Fibroblast of the aortic adventitia (primary cell): ENCODE results near the gene C10orf120. TPM values are rescaled to one million over a fixed set of nuclear protein-coding genes. Genes with fewer than 3 reads are reported as not detected.

Experiments used
- DNase-seq: peaks from one replicate; pipeline ENCODE4 v3.0.0-alpha.2; 2010; ENCODE audit warnings: low read depth
- H3K4me3 ChIP-seq: 2 replicates; pipeline ENCODE4 v1.5.1; 2011; ENCODE audit warnings: low read depth, mild to moderate bottlenecking, control low read depth, low read length, moderate library complexity
- CTCF ChIP-seq: IDR thresholded peaks from 2 replicates; pipeline ENCODE4 v1.5.1; 2011; ENCODE audit warnings: mild to moderate bottlenecking, low read length, control low read depth, inconsistent platforms; ENCODE audit not compliant: insufficient read depth
- total RNA-seq: library from RNA; depleted of rRNA; stranded (reverse); fragments of >200 nt; gene quantifications from 2 replicates; pipeline ENCODE4 v1.2.3, GENCODE V29; 2012; ENCODE audit warnings: low replicate concordance

C10orf120 gene
- total RNA-seq, 1 donor = not detected

DNA sequence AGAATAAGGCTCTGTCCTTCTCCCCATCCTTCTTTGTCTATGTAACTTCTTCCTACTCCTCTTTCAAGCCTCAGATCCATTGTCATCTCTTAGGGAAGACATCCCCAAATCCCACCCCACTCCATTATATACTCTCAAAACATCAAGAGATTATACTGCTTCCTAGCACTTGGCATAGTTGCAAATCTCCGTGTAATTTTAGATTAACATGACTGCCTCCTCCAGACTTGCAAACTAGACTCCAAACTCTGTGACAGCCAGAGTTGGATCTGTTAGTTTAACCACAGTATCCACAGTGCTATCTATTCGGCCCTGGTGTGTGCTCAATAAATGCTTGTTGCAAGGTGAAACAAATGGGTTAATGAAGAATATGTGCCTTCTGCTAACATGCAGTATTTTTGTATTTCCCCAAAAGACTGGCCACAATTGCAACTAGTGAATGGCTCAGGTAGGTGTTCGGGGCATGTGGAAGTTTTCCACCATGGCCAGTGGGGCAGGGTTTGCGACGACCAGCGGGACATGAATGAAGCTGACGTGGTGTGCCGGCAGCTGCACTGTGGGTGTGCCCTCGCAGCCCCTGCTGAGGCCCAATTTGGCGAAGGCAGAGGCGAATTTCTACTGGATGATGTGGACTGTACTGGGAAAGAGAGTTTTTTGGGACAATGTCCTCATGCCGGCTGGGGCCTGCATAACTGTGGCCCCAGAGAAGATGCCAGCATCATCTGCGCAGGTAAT is 34.5 kb upstream of the C10orf120 start:
- no peak overlapping the region for H3K4me3 ChIP-seq
- DNase-seq = no peak
- TF ChIP-seq CTCF = no peak

DNA sequence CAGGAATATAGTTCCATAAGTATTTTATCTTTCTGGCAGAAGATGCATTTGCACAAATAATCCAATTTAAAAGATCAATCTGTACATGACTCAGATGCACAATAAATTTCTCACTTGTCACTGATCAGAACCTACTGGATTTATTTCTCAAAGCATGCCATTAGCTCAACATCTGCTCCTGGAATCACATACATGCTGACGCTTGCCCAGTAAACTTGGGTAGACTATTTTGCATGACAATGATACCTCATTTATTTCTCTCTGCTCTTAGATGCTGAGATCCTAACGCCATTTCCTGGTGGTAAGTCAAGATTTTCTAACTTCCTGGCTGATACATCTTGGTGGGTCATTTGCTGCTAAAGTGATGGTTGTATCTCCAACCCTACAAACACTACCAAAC is 33.8 kb upstream of the C10orf120 start:
- no peak overlapping the region for H3K4me3 ChIP-seq
- DNase-seq = no peak
- no peak for TF ChIP-seq CTCF

GRCh38 chr10:122730238-122730637 is 30.6 kb upstream of the C10orf120 start:
- no peak for TF ChIP-seq CTCF
- DNase-seq = no peak
- no peak overlapping the region for H3K4me3 ChIP-seq

DNA sequence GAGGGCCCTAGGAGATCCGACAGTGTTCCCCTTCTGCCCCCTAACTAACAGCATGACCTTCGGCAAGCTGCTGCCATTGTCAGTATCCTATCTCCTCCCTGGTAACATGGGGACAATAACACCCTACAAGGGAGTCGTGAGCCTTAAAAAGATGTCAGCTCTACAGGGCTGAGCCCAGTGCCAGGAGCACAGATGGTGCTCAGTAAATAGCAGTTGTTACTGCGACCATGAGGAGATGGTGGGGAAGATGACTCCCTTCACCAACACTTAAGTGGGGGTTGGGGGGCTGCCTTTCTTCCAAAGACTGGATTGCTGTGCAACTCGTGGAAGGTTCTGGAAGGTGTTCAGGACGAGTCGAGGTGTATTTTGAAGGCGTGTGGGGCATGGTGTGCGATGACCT is 29.5 kb upstream of the C10orf120 start:
- H3K4me3 ChIP-seq = no peak overlapping the region
- no peak for TF ChIP-seq CTCF
- DNase-seq = no peak

DNA sequence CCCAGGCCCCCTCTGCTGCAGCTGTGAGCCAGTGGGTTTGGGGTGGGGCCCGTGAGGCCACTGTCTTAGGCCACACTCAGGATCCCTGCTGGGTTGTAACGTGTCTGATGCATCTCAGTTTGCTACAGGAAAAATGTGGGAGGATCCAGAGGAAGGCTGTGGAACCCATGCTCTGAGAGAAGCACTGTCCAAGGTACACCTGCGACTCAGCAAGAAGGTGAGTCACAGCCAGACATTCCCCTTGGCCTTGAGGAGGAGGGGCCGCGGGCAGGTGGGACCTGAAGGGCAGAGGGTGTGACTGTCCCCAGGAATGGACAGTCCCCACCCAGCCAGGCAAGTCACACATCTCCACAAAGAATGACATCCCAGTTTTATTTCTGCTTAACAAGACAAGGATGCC is 27.8 kb upstream of the C10orf120 start:
- H3K4me3 ChIP-seq = no peak overlapping the region
- no peak for TF ChIP-seq CTCF
- no peak for DNase-seq

DNA sequence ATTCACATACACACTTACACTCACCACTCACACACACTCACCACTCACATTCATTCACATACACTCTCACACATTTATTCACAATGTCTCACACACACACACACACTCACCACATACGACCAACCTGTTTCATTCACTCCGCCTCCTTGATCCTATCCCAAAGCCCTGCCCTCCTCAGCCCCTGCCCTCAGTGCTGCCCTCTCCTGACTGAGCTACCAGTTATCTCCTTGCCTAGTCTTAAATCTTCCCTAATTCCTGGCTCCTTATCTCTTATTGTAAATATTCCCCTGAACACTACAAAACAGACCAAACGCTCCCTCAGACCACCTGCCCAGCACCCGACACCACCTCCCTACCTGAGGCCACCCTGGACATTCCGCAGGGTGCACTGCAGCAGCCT is 26.1 kb upstream of the C10orf120 start:
- TF ChIP-seq CTCF = no peak
- DNase-seq = no peak

DNA sequence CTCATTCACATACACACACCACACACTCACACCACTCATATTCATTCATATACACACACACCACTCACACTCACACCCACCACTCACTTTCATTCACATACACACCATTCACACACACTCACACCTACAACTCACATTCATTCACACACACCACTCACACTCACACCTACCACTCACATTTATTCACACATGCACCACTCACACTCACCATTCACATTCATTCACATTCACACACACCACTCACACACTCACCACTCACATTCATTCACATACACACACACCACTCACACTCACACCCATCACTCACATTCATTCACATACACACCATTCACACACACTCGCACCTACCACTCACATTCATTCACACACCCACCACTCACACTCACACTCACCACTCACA is 25.4 kb upstream of the C10orf120 start:
- no peak overlapping the region for H3K4me3 ChIP-seq
- no peak for TF ChIP-seq CTCF
- DNase-seq = no peak

More for the DNA sequence above, 26.1 kb upstream of the C10orf120 start:
- H3K4me3 ChIP-seq = no peak overlapping the region
